Measurements from ENCODE around the gene RAX. TPM values are rescaled to one million over a fixed set of nuclear protein-coding genes. Genes with fewer than 3 reads are reported as not detected.

Gene RAX
- polyA plus RNA-seq, 1 experiment: not detected

DNA sequence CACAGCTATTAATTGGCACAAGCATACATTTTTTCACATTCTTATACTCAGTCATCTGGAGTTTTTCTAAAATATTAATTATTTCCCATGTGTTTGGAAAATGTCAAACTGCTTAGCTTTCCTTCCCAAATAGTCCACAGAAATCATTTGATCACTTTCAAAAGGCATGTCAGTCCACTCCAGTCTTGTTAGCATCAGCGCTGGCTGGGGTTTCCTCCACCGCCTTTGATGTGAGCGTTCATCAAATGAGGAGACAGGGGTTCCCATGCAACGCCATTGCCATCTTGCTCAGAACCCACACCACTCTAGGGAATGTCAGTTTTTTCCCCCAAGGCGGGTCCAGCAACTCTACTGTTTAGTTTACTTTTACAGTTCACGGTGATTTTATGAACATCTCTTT is 13.1 kb upstream of the RAX start:
- CTCF ChIA-PET: interaction anchor here (1.3 to 1.9 kb wide), 3 partner anchors 22 to 116 kb away, joined by 3 to 5 read pairs (median 5); no protein-coding TSS in a partner anchor
- POLR2A ChIA-PET: no interaction called here
- TF ChIP-seq, protein P1, sequence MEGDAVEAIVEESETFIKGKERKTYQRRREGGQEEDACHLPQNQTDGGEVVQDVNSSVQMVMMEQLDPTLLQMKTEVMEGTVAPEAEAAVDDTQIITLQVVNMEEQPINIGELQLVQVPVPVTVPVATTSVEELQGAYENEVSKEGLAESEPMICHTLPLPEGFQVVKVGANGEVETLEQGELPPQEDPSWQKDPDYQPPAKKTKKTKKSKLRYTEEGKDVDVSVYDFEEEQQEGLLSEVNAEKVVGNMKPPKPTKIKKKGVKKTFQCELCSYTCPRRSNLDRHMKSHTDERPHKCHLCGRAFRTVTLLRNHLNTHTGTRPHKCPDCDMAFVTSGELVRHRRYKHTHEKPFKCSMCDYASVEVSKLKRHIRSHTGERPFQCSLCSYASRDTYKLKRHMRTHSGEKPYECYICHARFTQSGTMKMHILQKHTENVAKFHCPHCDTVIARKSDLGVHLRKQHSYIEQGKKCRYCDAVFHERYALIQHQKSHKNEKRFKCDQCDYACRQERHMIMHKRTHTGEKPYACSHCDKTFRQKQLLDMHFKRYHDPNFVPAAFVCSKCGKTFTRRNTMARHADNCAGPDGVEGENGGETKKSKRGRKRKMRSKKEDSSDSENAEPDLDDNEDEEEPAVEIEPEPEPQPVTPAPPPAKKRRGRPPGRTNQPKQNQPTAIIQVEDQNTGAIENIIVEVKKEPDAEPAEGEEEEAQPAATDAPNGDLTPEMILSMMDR (IDR thresholded peaks at IDR 0.05; ENCODE audit: insufficient read depth, low read depth, low read length): no peak
- H3K4me3 ChIP-seq (ENCODE audit: low read depth, low read length): no peak overlapping the region
- no peaks in the 10 kb centered on the region for H3K36me3 ChIP-seq (ENCODE audit: control insufficient read depth, insufficient read depth, low read length)
- no peak for DNase-seq (ENCODE audit: low read depth)
- H3K27me3 ChIP-seq (ENCODE audit: control insufficient read depth, insufficient read depth, low read length): peaks cover 22% of the 10 kb centered on the region

- TF ChIP-seq, protein P1 (IDR thresholded peaks at IDR 0.05; ENCODE audit: insufficient read depth, low read depth, low read length): no peak
- H3K36me3 ChIP-seq (ENCODE audit: control insufficient read depth, insufficient read depth, low read length): no peaks in the 10 kb centered on the region
- peaks cover 25% of the 10 kb centered on the region for H3K27me3 ChIP-seq (ENCODE audit: control insufficient read depth, insufficient read depth, low read length)
- CTCF ChIA-PET: interaction anchor here (0.6 to 1.1 kb wide), 3 partner anchors 13 to 532 kb away, joined by 3 to 4 read pairs (median 3); no protein-coding TSS in a partner anchor
- no peak overlapping the region for H3K4me3 ChIP-seq (ENCODE audit: low read depth, low read length)
- DNase-seq (ENCODE audit: low read depth): no peak
- POLR2A ChIA-PET: no interaction called here
Observed at GRCh38 chr18:59282341-59282740, 9.1 kb upstream of the RAX start.

- no peak for DNase-seq (ENCODE audit: low read depth)
- Histone ChIP-seq H3K4me3 (ENCODE audit: low read depth, low read length) (no peak overlapping the region), H3K27me3 (ENCODE audit: control insufficient read depth, insufficient read depth, low read length) (peaks cover 27% of the 10 kb centered on the region), H3K36me3 (ENCODE audit: control insufficient read depth, insufficient read depth, low read length) (no peaks in the 10 kb centered on the region)
- TF ChIP-seq, protein P1 (IDR thresholded peaks at IDR 0.05; ENCODE audit: insufficient read depth, low read depth, low read length): no peak
- CTCF ChIA-PET: interaction anchor here (1.1 to 1.9 kb wide), 3 partner anchors 10 to 123 kb away, joined by 3 to 7 read pairs (median 7); no protein-coding TSS in a partner anchor
- POLR2A ChIA-PET: no interaction called here
Observed at GRCh38 chr18:59279722-59280121, 6.5 kb upstream of the RAX start.

GRCh38 chr18:59279193-59279592 is 5.9 kb upstream of the RAX start:
- POLR2A ChIA-PET: no interaction called here
- Histone ChIP-seq H3K36me3 (ENCODE audit: control insufficient read depth, insufficient read depth, low read length) (no peaks in the 10 kb centered on the region), H3K27me3 (ENCODE audit: control insufficient read depth, insufficient read depth, low read length) (peaks cover 32% of the 10 kb centered on the region), H3K4me3 (ENCODE audit: low read depth, low read length) (no peak overlapping the region)
- no peak for DNase-seq (ENCODE audit: low read depth)
- CTCF ChIA-PET: interaction anchor here (1.9 kb wide), 1 partner anchor 10 kb away, joined by 7 read pairs; no protein-coding TSS in a partner anchor
- TF ChIP-seq, protein P1 (IDR thresholded peaks at IDR 0.05; ENCODE audit: insufficient read depth, low read depth, low read length): no peak

GRCh38 chr18:59278793-59279192 is 5.5 kb upstream of the RAX start:
- Histone ChIP-seq H3K4me3 (ENCODE audit: low read depth, low read length) (no peak overlapping the region), H3K27me3 (ENCODE audit: control insufficient read depth, insufficient read depth, low read length) (peaks cover 36% of the 10 kb centered on the region), H3K36me3 (ENCODE audit: control insufficient read depth, insufficient read depth, low read length) (no peaks in the 10 kb centered on the region)
- ChIA-PET CTCF (interaction anchor here (1.9 kb wide), 1 partner anchor 9 kb away, joined by 7 read pairs; no protein-coding TSS in a partner anchor), POLR2A (no interaction called here)
- TF ChIP-seq, protein P1 (IDR thresholded peaks at IDR 0.05; ENCODE audit: insufficient read depth, low read depth, low read length): no peak
- no peak for DNase-seq (ENCODE audit: low read depth)
